ENCODE data around the gene PDGFD. TPM values are rescaled to one million over a fixed set of nuclear protein-coding genes. Genes with fewer than 3 reads are reported as not detected.

The PDGFD gene
- total RNA-seq, 1 experiment from 2014 or later = 1.7 TPM

DNA sequence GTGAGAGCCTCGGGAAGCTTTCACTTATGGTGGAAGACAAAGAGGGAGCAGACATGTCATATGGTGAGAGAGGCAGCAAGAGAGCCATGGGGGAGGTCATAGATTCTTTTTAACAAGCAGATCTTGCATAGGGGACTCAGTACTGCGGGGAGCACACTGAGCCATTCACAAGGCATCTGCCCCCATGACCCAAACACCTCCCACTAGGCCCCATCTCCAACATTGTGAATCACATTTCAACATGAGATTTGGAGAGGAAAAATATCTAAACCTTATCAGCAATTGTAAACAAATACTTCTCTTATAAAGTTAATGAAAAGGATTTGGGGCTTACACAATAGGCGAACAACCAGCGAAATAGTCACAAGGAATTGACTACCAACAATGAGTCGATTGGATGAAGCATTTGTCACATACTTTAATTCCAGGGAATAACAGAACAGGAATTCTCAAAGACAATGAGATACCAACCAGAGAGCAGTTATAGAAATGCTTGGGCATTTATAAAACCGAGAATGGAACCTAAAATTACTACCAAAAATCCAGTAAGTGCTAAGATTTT lies 120.2 kb downstream of the PDGFD start:
- Histone ChIP-seq H3K4ac (ENCODE audit: low read depth, low read length) (no peak overlapping the region), H2BK15ac (ENCODE audit: low read depth, low read length) (no peak overlapping the region), H3K9ac (ENCODE audit: extremely low read depth, insufficient read length, low read length) (no peak overlapping the region), H3T11ph (ENCODE audit: low read length) (no peak overlapping the region), H3K56ac (ENCODE audit: insufficient read length, low read depth, low read length) (no peak overlapping the region), H3K27me3 (ENCODE audit: insufficient read depth, low read length) (no peaks in the 10 kb centered on the region), H4K20me1 (ENCODE audit: control insufficient read depth, insufficient read depth, insufficient read length) (no peaks in the 10 kb centered on the region), H3K4me2 (ENCODE audit: insufficient read depth, insufficient read length, low read length) (no peak overlapping the region), H4K8ac (replicated peaks; ENCODE audit: insufficient read length, low read depth, low read length) (no peak overlapping the region), H3K4me1 (ENCODE audit: insufficient read depth, low read length) (no peaks in the 10 kb centered on the region; the same call in 1 of the 2 replicates), H3K79me2 (ENCODE audit: insufficient read depth, low read length) (no peaks in the 10 kb centered on the region), H2BK120ac (ENCODE audit: low read depth, low read length, poor library complexity, severe bottlenecking) (no peak overlapping the region), H2BK12ac (ENCODE audit: insufficient read length, low read depth, low read length) (no peak overlapping the region), H4K91ac (ENCODE audit: insufficient read length, low read depth, low read length) (no peak overlapping the region), H3K18ac (ENCODE audit: insufficient read length, low read depth, low read length) (no peak overlapping the region), H3K27ac (ENCODE audit: insufficient read length, low read depth, low read length) (no peak overlapping the region), H3K23ac (ENCODE audit: insufficient read length, low read depth, low read length) (no peak overlapping the region), H2AK5ac (ENCODE audit: insufficient read length, low read length) (no peak overlapping the region), H2BK20ac (ENCODE audit: low read depth, low read length, poor library complexity, severe bottlenecking) (no peak overlapping the region), H3K79me1 (ENCODE audit: insufficient read depth, low read depth, low read length, poor library complexity, severe bottlenecking) (no peaks in the 10 kb centered on the region), H3K14ac (ENCODE audit: insufficient read depth, low read length) (no peak overlapping the region), H3K23me2 (ENCODE audit: insufficient read length, low read depth, low read length, poor library complexity, severe bottlenecking) (no peaks in the 10 kb centered on the region), H4K5ac (ENCODE audit: insufficient read length, low read depth, low read length) (no peak overlapping the region), H2AFZ (ENCODE audit: low read length) (no peak overlapping the region), H2BK5ac (ENCODE audit: insufficient read length, low read length) (no peak overlapping the region), H3K9me3 (ENCODE audit: control insufficient read depth, low read depth, low read length) (no peaks in the 10 kb centered on the region)
- Mint-ChIP-seq H3K9me3 (no peaks in the 10 kb centered on the region), H3K4me1 (peaks cover 0 to 5% of the 10 kb centered on the region in 2 experiments; a peak in 1 of 4 replicates), H3K4me3 (no peak overlapping the region), H3K36me3 (ENCODE audit: insufficient read depth in 1 of 3, low read depth in 3 of 3) (no peaks in the 10 kb centered on the region), H3K27ac (peak overlapping the region in 2 of 3 experiments; percentile 44 to 49; a peak in 2 of 7 replicates), H3K27me3 (ENCODE audit: low read depth) (no peaks in the 10 kb centered on the region)
- no peak for DNase-seq
- TF ChIP-seq, protein P1, sequence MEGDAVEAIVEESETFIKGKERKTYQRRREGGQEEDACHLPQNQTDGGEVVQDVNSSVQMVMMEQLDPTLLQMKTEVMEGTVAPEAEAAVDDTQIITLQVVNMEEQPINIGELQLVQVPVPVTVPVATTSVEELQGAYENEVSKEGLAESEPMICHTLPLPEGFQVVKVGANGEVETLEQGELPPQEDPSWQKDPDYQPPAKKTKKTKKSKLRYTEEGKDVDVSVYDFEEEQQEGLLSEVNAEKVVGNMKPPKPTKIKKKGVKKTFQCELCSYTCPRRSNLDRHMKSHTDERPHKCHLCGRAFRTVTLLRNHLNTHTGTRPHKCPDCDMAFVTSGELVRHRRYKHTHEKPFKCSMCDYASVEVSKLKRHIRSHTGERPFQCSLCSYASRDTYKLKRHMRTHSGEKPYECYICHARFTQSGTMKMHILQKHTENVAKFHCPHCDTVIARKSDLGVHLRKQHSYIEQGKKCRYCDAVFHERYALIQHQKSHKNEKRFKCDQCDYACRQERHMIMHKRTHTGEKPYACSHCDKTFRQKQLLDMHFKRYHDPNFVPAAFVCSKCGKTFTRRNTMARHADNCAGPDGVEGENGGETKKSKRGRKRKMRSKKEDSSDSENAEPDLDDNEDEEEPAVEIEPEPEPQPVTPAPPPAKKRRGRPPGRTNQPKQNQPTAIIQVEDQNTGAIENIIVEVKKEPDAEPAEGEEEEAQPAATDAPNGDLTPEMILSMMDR (conservative IDR thresholded peaks at IDR 0.05) = no peak
- WGBS (ENCODE audit: extremely low coverage, insufficient read length, low lambda C conversion rate) = no CpG with 5 or more reads among the region's 6 CpGs
